ENCODE results near the gene MRPL23. TPM values are rescaled to one million over a fixed set of nuclear protein-coding genes. Genes with fewer than 3 reads are reported as not detected.

Gene MRPL23
- total and polyA plus RNA-seq, 2 donors (not counting 3 experiments of a cell fraction or from before 2014, with no cell fraction given) = 72.7 to 222 TPM

GRCh38 chr11:1918436-1919315, 28.5 kb upstream of the MRPL23 start:
- H3K79me2 ChIP-seq (ENCODE audit: control insufficient read depth, insufficient read depth, low read length) = no peaks in the 10 kb centered on the region
- H3K36me3 ChIP-seq (ENCODE audit: control insufficient read depth in 2 of 2, extremely low read depth in 1 of 2, insufficient read depth in 2 of 2, low read length in 2 of 2) = no peaks in the 10 kb centered on the region
- FAIRE-seq (no peak), DNase-seq (ENCODE audit: low read depth, low spot score) (no peak)
- no peaks in the 10 kb centered on the region for H3K9me3 ChIP-seq (replicated peaks; ENCODE audit: control insufficient read depth, insufficient read depth, low read length)
- no peak overlapping the region for H3K9ac ChIP-seq (replicated peaks; ENCODE audit: extremely low read depth, insufficient read depth, low read length)
- intact Hi-C loops (cut with micrococcal nuclease) = no loop called here
- no TSS peak for BruUV-seq (replicated peaks)
- H3K4me3 ChIP-seq (replicated peaks in 1 of 3; ENCODE audit: insufficient read depth in 1 of 3, low read depth in 1 of 3, low read length in 3 of 3) = no peak overlapping the region
- CTCF ChIA-PET = interaction anchor here (2.1 kb wide), 1 partner anchor 36 kb away, joined by 10 read pairs; no protein-coding TSS in a partner anchor
- dilution Hi-C loops (cut with MboI; ENCODE audit: extremely low pct_ligation_motif_present, low sequenced_read_pairs) = no loop called here
- H3K4me1 ChIP-seq (ENCODE audit: control insufficient read depth, extremely low read depth, insufficient read depth, low read length) = no peaks in the 10 kb centered on the region
- no peak overlapping the region for H2AFZ ChIP-seq (ENCODE audit: low read depth, low read length)
- no peaks in the 10 kb centered on the region for H3K9me1 ChIP-seq (replicated peaks; ENCODE audit: control insufficient read depth, extremely low read depth, insufficient read depth, low read length)
- no peak overlapping the region for H3K4me2 ChIP-seq (ENCODE audit: insufficient read depth, low read length)
- TF ChIP-seq MAX (IDR thresholded peaks at IDR 0.05; ENCODE audit: insufficient read depth, insufficient read length) = no peak
- no peak for TF ChIP-seq CTCF (IDR thresholded peaks at IDR 0.05; ENCODE audit: extremely low read depth in 1 of 2, insufficient read depth in 1 of 2, low read depth in 1 of 2, low read length in 2 of 2)
- no peak for TF ChIP-seq POLR2A (IDR thresholded peaks at IDR 0.05; ENCODE audit: low read depth, low read length)
- TF ChIP-seq FOS (IDR thresholded peaks at IDR 0.05; ENCODE audit: borderline replicate concordance, insufficient read depth, low read length) = no peak
- TF ChIP-seq GATA2 (IDR thresholded peaks at IDR 0.05; ENCODE audit: insufficient read depth, insufficient read length, low read depth, low read length) = no peak
- TF ChIP-seq JUN (IDR thresholded peaks at IDR 0.05; ENCODE audit: borderline replicate concordance, insufficient read depth, insufficient read length, low read depth) = no peak
- TF ChIP-seq POLR2AphosphoS5 (IDR thresholded peaks at IDR 0.05; ENCODE audit: insufficient read depth, low read depth, low read length) = no peak
- TF ChIP-seq MYC (IDR thresholded peaks at IDR 0.05; ENCODE audit: low read depth, low read length) = no peak
- TF ChIP-seq EZH2 (IDR thresholded peaks at IDR 0.05; ENCODE audit: borderline replicate concordance, low read depth, low read length, severe bottlenecking) = no peak
- no peaks in the 10 kb centered on the region for H3K27me3 ChIP-seq (ENCODE audit: control insufficient read depth in 2 of 2, insufficient read depth in 2 of 2, low read length in 2 of 2)
- POLR2A ChIA-PET = no interaction called here
- no peak overlapping the region for H3K27ac ChIP-seq (ENCODE audit: insufficient read depth, low read depth, low read length)
- no peaks in the 10 kb centered on the region for H4K20me1 ChIP-seq (replicated peaks; ENCODE audit: control insufficient read depth, extremely low read depth, insufficient read depth, low read length)
